Activated CD4-positive, alpha-beta T cell treated with anti-CD3 and anti-CD28 coated beads, Interleukin-2, amount 50 U/mL, for 4 hours (primary cell): ENCODE measurements around the gene TMEM97.
"Not testable (repeated sequence)": the region's sequence is repeated elsewhere in the genome, so short reads cannot be mapped to it uniquely, and the experiment has no call there.

Source experiments
- DNase-seq, 2 experiments: peaks; one replicate each; pipeline ENCODE4 v3.0.0-alpha.2; 2020

The TMEM97 gene

DNA sequence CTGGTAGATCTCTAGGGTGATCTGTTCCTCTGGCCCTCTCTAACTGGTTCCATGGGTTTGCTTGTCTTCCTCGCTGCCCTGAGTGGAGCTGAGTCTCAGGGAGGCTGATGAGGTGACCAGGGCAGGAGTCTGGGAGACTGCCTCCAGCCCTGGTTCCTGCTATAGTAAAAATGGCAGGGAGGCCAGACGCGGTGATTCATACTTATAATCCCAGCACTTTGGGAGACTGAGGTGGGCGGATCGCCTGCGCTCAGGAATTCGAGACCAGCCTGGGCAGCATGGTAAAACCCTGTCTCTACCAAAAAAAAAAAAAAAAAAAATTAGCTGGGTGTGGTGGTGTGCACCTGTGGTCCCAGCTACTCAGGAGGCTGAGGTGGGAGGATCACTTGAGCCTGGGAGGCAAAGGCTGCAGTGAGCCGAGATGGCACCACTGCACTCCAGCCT, 19.8 kb downstream of the TMEM97 start:
- not testable (repeated sequence) for DNase-seq

DNA sequence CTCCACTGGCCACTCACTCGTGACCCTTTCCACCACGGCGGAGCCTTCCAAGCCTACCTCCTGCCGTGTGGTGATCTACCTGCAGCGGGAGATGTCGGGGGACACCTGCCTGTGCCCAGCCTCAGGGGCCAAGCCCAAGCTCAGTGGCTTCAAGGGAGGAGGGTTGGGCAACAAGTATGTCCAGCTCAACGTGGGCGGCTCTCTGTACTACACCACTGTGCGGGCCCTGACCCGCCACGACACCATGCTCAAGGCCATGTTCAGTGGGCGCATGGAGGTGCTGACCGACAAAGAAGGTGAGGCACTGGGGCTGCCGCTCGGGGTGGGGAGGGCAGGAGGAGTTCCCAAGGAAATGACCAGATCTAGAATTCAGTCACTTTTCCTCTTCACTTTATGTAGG, 20.4 kb downstream of the TMEM97 start:
- no peak for DNase-seq

DNA sequence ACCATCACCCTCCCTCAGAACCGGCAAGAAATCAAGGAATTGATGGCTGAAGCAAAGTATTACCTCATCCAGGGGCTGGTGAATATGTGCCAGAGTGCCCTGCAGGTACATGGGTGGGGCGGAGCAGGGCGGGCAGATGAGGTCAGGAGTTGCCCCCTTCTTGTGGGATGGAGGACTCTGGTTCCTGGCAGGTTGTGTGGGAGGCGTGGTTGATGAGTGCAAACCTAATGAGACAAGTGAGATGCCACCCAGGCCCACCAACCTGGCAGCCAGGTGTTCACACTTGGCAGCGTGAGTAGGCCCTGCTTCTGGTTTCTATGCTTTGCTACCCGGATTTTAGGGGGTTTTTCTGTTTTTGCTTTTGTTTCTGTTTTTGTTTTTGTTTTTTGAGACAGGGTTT, 21.4 kb downstream of the TMEM97 start:
- DNase-seq = no peak

DNA sequence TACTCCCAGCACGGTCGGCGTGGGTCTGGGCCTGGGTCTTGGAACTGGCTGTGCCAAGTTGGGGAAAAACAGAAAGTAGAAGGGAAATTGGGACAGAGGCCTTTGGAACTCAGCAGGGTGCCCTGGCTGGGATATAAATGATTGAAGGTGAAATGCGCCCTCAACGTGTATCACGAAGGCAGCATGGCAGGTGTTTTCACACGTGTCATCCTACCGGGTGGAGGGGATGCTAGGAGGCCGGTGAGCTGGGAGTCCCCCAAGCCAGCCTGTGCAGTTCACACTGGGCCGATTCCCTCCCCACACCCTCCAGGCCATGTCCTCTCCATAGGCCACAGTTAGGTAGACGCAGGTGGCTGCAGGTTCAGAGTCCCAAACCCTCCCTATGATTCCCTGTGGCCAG, 22.5 kb downstream of the TMEM97 start:
- DNase-seq = no peak

DNA sequence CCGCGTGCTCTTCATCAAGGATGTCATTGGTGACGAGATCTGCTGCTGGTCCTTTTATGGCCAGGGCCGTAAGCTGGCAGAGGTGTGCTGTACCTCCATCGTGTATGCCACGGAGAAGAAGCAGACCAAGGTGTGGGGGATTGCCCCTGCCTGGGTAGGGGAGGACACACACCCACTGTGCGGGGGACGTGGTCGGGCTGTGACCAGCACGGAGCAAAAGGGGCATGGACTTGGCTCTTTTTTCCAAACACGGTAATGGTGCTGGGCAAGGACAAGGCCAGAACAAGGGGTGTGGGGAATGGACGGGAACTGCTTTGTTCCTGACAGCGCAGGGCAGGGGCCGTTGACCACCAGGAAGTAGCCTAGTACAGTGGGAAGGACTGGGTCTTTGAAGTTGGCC, 23.3 kb downstream of the TMEM97 start:
- no peak for DNase-seq

DNA sequence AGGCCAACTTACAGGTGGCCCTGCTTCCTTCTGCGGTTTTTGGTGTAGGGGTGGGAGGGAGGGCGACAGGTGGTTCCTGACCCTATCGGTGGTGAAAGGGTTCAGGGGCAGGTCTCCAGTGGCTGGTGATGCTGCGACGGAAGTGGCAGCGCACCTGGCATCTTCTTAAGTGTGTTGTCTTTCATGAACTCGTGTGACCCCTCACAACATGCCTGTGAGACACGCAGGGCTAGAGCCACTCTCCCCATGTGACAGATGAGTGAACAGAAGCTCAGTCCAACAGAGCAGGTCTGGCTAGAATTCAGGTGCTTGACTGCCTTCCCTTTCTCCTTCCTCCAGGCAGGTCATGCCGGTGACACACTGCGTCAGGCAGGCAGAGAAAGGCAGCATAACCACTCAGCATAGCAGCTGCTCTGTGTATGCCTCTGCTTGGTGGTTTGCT, 24.5 kb downstream of the TMEM97 start:
- no peak for DNase-seq

DNA sequence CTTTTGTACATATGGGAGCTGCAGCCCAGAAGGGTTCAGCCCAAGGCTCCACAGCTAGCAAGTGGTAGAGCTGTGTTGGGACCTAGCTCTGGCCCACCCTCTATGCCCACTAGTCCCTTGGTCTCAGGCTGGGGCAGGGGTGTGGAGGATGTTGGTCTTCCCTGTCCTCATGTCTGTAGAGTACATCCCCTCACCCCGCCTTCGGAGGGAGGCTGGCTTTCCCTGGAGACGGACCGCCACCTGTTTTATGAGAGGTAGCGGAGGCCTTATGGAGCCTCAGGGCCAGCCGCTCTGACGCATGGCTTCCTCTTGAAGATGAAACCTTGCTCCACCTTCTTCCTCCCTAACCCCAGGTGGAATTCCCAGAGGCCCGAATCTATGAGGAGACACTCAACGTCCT, 25.0 kb downstream of the TMEM97 start:
- DNase-seq = no peak

DNA sequence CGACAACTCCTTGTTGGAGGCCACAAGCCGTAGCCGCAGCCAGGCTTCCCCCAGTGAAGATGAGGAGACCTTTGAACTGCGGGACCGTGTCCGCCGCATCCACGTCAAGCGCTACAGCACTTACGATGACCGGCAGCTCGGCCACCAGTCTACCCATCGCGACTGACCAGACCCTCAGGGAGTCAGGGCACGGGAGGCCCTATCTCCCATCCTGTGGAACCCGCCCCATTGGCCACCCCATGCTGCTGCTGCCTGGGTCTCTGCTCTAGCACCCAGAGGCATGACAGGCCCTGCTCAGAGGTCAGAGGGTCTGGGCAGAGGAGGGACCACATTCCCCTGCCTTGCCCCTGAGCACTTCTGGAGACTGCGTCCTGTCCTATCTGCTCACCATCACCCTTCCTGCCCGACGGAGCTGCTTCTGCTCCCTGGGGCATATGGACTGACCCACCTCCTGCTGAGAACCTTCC, 25.5 kb downstream of the TMEM97 start:
- no peak for DNase-seq

DNA sequence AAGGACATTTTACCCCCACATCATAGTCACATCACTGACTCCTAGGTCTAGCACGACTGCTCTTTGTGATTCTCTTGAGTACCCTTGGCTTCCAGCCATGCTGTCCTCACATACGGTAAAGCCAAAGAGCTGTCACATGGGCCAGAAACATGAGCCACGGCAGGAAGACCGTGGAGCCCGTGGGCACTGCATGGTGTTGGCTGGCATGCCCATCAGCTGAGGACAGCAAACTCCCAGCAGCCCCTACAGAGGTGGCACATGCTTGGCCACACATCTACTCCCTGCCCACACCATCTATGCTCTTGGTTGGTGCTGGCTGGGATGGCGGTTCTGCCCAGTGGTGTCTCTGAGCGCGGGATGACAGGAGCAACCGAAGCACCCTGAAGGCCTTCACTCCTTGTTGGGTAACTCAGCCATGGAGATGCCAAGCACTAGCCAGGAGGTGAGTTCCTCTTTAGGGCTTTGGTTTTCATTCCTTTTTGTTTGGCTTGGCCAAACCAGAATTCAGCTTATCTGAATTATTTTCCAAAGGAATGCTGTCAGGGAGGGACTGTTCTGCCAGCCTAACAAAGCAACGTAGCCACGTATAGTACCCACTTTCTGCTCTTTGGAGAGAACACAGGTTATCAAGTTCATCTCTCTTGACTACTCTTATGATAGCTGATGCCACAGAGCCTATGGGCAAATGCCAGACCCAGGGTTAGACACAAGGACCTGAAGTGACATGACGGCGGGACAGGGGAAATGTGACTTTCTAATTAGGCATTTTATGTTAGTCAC, 26.6 kb downstream of the TMEM97 start:
- DNase-seq = no peak

DNA sequence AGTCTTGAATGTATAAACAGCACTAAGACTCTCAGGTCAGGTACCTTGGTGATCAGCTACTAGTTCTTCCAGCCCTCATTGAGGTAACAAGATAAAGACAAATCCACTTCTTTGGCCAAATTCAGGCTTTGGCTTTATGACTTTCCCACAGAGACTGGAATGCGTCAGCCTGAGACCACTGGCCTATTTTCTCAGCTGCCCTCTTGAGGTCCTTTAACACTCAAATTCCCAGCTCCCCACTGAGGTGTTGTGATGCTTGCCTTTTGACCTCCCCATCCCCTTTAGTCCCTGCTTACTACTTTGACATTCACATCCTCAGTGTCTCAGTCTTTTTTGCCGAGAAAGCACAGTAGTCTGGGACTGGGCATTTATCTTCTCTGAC, 27.2 kb downstream of the TMEM97 start:
- DNase-seq = no peak

DNA sequence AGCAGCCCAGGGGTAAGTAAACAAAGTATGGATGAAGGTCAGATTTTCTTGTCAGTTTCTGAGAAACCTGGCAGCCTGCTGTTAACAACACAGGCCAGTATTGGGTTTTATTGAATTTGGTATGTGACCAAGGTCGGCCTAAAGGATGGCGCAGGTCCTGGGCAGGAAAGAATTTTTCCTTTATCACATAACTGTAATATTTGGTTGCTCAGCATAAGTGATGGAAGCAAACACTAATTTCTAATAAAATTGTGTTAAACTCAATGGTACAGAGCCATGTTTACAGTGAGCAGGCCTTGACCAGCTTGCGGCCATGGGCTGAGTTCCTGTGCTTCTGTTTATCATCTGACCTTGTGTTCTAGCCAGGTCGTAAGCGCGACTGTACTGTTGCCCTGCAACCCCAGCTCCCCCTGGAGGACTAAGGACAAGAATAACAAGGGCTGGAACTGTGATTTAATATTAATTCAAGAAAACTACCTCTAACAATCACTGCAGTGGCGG, 27.8 kb downstream of the TMEM97 start:
- DNase-seq = no peak

DNA sequence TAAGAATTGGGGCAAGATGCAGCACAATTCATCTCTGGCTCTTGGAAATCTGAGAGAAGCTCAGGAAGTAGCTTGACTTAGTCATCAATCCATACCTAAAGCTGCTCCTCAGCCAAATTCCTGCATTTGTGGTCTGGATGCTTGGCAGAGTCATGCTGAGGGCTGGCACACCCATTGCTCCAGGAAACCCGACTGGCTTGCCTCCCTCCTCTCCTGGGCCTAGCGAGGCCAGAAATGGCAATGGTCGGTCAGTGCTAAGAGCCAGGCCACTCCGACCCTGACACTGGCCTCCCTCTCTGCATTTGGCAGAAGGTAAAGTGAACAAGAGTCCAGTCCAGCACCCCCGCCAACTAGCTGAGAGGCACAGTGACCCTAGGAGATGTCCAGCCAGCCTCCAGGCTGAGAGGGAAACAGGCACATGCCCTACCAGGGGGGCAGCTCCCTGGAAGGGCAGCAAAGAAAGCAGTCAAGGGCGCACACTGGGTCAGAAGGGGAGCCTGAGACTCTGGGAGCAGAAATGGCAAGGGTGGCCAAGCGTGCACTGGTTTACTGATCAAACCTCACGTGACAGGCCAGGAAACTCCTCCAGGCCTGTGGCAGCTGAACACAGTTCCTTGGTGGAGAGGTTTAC, 28.4 kb downstream of the TMEM97 start:
- DNase-seq = no peak

DNA sequence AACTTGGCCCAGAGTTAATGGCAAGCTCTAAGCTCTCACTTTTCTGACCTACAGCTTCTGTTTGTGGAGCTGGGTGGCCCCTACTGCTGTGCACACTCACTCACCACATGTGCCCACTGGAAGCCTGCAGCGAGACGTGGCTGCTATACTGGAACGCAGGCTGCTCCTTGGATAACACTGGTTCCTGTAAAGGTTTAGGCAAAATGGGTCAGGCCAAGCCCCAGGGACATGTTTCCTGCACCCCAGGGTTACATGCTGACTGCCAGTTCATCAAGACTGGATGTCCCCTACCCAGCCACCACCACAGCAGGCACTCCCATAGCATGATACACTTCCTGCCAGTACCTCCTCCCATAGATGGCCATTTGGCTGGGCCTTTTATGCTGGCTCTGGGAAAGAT, 30.0 kb downstream of the TMEM97 start:
- no peak for DNase-seq

DNA sequence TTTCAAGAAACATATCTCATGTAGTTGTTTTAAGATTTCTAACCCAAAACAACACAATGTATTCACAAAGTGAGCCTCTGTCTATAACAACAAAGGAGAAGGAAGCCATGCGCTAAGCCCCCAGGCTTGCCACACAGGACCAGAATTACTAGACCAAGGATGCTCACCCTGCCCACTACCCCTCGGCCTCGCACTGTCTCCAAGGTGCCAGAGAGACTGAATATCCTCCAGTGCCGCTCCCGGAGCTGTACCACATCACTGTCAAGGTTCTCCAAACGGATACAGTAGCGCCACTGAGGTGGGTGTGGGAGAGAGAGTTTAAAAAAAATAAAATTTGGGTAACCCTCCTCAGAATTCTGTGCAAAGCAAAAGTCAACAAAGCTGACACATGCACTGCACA, 31.3 kb downstream of the TMEM97 start:
- no peak for DNase-seq

DNA sequence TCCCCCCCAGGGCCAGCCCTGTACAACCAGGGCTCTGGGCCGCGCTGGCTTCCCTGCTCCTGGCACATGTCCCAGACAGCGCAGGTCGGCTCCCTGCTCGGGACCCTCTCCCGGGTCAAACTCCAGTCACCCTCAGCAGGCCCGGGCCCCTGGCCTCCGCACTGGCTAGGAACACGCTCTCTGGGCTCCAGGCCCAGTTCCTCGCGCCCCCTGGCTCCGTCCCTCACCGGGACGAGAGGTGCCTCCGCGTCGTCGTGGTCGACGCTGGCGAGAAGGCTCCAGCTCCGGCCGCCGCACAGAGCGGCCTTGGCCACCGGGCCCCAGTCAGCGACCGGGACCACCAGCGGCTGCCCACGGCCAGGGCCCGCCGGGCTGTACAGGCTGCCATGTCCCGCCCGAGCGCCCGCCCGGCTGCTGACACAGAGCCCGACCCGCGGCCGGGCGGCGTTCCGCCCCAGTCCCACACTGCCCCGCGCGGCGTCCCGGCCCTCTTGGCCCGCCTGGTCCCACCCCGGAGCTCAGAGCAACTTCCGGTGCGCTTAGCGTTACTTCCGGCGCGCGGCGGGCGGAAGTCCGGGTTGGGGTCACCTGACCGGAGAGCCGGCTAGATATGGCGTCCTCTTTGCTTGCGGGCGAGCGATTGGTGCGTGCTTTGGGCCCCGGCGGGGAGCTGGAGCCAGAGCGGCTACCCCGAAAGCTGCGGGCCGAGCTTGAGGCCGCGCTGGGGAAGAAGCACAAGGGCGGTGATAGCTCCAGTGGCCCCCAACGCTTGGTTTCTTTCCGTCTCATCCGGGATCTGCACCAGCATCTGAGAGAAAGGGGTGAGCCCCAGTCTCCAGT, 38.3 kb downstream of the TMEM97 start, which contains the start of gene POLDIP2:
Gene POLDIP2, minus strand, starts transcription at position 467 of the 840 bp plus-strand sequence. Its CDS starts 79 bp downstream, at position 388.
- DNase-seq = peak; percentile 92 to 94

DNA sequence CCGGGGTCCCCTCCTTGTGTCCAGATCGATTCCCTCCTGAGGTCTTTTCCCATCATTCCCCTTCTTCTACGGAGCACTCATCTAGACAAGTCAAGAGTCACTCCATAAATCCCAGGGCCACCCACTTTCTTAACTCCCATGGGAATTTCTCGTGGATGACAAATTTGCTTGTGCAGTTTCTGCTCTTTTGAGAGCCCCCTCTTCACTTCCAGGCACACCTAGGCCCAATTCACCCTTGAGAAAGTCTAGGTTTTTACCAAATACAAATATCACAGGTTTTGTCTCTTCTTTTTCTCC, 38.8 kb downstream of the TMEM97 start:
- DNase-seq = no peak

DNA sequence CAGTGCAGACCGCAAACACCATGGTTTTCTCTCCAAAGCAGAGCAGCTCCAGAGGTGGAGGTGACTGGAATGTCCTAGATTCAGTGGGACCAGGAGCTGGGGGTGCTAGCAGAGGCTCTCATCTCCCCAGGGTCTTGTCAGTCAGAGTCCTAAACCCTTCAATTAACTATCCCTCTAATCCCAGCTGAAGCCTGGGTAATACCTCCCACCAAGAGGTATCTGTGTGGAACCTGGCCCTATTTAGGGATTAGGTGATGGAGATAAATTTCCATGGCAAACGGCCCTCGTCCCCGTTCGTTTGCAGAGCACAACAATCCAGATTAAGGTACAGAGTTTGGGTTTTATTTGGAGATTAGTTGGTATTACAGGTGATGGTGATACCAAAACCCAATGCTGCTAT, 44.2 kb downstream of the TMEM97 start:
- no peak for DNase-seq

DNA sequence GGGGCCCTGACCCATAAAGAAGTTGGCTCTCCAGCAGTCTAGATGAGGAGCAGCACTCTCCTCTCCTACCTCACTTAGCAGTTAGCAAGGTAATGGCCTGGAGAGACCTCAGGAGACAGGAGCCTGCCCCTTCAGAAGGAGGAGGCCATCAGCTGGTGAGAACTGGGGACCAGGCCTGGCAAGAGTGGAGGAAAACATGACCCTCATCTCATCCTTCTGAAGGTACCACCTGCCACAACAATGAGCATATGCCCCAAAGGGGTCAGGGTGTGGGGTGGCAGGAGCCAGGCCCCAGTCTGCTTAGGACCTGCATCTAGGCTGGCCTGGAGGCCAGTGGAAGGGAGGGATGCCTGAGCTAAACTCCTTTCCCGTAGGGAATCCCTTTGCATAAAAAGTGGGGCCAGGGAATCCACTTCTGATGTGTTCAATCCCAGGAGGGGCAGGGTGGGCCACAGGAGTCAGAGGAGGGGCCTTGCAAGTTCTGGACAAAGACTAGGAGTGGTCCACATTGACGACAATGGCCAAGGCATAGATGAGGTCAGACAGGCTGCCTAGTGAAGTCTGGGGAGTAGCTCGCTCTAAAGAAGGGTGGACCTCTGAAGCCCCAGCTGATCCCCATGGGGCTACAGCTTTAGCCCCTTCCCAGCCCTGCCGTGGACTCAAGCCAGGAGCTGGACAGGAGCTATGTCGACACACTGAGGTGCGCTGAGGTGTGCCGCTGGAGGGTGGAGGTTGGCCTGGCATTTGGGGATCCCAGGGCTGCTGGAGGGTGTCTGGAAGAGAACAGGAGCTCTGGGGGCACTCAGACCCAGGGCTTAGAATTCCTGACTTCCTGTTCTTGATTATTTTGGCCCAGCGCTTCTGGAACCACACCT, 45.0 kb downstream of the TMEM97 start:
- no peak for DNase-seq

DNA sequence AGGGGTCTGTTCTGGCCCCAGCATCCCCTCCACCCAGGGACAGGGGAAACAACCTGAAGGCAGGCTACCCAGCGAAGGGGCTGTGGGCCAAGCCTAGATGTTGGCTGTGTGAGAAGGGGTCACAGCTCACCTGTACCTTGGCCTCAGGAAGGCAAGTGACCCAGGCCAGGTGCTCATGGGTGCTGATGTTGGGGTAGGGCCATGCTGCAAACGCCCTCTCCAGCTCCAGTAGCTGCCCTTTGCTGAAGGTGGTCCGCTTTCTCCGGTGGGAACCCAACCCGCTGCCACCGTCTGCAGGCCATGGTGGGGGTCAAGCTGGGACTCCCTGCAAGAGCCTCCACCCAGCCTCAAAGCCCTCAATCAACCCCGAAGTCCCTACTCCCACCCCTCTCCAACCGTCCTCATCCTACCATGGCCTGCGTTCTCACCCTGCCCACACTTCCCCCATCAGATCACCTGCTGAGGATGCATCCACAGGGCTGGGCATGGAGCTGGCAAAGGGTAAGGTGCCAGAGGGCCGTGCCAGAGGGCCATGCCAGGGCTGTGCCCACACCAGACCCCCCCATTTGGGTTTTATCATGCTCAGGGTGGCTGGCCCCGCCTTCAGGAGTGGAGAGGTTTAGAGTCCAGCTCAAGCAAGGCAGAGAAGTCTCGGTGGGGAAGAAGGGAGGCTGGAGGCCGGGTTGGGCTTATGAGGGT, 45.8 kb downstream of the TMEM97 start, which contains the start of gene SEBOX:
Gene SEBOX, minus strand, starts transcription at position 535 of the 699 bp plus-strand sequence. Its CDS starts 48 bp downstream, at position 487.
- no peak for DNase-seq

DNA sequence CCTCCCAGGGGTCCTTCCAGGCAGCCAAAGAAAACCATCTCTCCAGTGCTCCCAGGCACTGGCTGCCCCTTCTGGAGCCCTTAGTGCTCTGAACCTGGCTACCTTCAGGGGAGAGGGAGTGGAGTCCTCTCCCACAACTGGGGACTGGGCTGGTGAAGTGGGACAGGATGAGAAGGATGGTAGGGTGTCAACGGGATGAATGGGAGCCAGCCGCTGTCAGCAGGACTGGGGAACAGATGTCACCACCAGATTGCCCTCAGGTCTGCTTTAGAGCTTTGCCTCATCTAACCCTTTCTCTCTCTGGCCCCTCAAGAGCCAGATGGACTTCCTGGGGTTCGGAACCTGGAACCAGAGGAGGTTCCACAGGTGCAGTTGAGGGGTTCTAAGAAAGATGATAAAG, 46.5 kb downstream of the TMEM97 start:
- DNase-seq = no peak

DNA sequence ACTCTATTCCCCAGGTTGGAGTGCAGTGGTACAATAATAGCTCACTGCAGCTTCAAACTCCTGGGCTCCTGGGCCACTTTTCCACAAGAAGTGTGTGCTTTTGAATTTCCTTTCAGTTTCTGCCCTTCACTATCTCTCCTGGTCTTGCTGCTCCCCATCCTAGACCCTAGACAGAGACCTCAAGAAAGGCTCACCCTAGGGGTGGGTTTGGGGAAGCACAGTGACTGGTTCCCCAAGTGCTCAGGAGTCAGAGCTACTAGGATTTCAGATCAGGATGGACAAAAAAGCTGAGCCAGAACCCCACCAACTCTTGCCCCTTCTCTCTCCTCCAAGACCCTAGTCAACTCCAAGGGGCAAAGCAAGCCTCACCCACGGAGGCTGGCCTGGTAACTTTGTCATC, 47.6 kb downstream of the TMEM97 start:
- no peak for DNase-seq
